Body of pancreas (tissue), 4 donors: Measurements from ENCODE around the gene ADGRA1. TPM values are rescaled to one million over a fixed set of nuclear protein-coding genes. Genes with fewer than 3 reads are reported as not detected.
A peak's percentile ranks its signal among the peaks of the same experiment; 100 is the strongest.

Source experiments
- ATAC-seq: fragments of 150-250 bp; one replicate; pipeline ENCODE4 v1.9.1; 2016
- DNase-seq, 4 donors: peaks; one replicate each; pipeline ENCODE4 v3.0.0-alpha.2; 2019
- H3K27ac ChIP-seq, 4 donors: fragments of 200-600 bp; sonication (generic); 1 replicate in 3 of 4; 2 replicates in 1 of 4; pipeline versions ENCODE4 v1.5.1 to v1.6.1; 2016 to 2019; ENCODE audit warnings: mild to moderate bottlenecking in 1 of 4, mixed read lengths in 1 of 4, moderate library complexity in 1 of 4
- H3K27me3 ChIP-seq, 2 donors: fragments of 200-600 bp; sonication (generic); one replicate each; pipeline ENCODE4 v1.6.0; 2016; ENCODE audit warnings: mild to moderate bottlenecking in 1 of 2
- H3K36me3 ChIP-seq, 2 donors: fragments of 200-600 bp; sonication (generic); replicated peaks in 1 of 2; 2 replicates each; pipeline ENCODE4 v1.5.1; 2016; ENCODE audit warnings: low read depth in 2 of 2; ENCODE audit not compliant: insufficient read depth in 1 of 2
- H3K4me1 ChIP-seq: fragments of 200-600 bp; sonication (generic); one replicate; pipeline ENCODE4 v1.6.0; 2016
- H3K4me3 ChIP-seq, 2 donors: fragments of 200-600 bp; sonication (generic); 1 replicate in 1 of 2; 2 replicates in 1 of 2; pipeline ENCODE4 v1.5.1; 2016 to 2019
- H3K9me3 ChIP-seq, 3 donors: fragments of 200-600 bp; sonication (generic); 1 replicate in 2 of 3; 2 replicates in 1 of 3; pipeline ENCODE4 v1.5.1; 2016
- POLR2A ChIP-seq, 3 donors: fragments of 450-650 bp; IDR thresholded peaks; one replicate each; pipeline ENCODE4 v1.6.1; 2016; ENCODE audit warnings: antibody characterized with exemption in 3 of 3, mild to moderate bottlenecking in 2 of 3
- WGBS, 2 donors: methylation state at CpG; one replicate each; pipeline ENCODE4 v1.1.5; 2017; 5-methylcytosine and 5-hydroxymethylcytosine counted together
- intact Hi-C: fragments of 100-400 bp; cut with DNase I; formaldehyde crosslinking; loops from one replicate; pipeline ENCODE4 v1.15.1; 2023
- total RNA-seq, 2 donors: library from RNA; depleted of rRNA; stranded (reverse); fragments of >200 nt; gene quantifications; one replicate each; pipeline ENCODE4 v1.1.0, GENCODE V29; 2016
- TF ChIP-seq, protein P1 (sequence below), 7 experiments: fragments of 450-650 bp in 4 of 7; fragments of 200-600 bp in 3 of 7; sonication (generic) in 3 of 7; IDR thresholded peaks; one replicate each; pipeline ENCODE4 v1.5.1; 2016 to 2019; ENCODE audit warnings: antibody characterized with exemption in 7 of 7

ADGRA1 gene
- total RNA-seq, 2 donors from 2014 or later: under 0.01 TPM; not detected in 1

GRCh38 chr10:133129071-133129858, 41.5 kb downstream of the ADGRA1 start:
- no peak for DNase-seq
- intact Hi-C loops: loop anchor here (5.0 kb wide), 1 partner anchor 192 kb away; no protein-coding TSS in a partner anchor

DNA sequence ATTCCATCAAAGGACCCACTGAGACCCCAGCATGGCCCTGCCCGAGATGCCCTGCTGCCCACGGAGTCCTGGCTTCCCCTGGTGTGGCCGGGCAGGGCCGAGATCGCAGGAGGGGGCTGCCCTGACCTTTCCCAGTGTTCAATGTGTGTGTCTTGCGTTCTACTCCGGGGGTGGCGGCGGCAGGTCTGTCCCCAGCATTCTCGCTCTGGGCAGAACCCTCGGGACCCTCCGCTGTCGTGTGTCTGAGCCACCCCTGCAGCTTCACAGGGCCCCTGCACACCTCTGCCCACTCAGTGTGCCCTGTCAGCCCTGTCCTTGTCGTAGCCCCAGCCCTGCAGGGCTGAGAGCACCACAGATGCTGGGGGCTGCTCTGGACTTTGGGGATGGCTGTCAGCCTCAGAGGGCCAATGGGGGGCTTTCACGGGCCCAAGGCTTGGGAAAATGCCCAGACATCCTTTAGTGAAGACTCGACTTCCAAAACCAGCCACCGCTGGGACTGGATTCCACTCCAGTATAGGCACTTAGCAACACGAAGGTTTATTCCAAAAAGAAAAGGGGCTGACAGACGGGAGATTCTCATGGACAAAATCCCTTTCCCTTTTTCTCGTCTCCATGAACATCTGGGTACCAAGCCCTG, 42.3 kb downstream of the ADGRA1 start:
- H3K4me1 ChIP-seq: no peaks in the 10 kb centered on the region
- H3K27ac ChIP-seq: no peak overlapping the region
- no peaks in the 10 kb centered on the region for H3K9me3 ChIP-seq
- no peaks in the 10 kb centered on the region for H3K27me3 ChIP-seq
- intact Hi-C loops: loop anchor here (5.0 kb wide), 1 partner anchor 193 kb away; no protein-coding TSS in a partner anchor
- WGBS, 2 donors: 19 to 49% methylated on average over 6 to 15 of the region's 20 CpGs
- peak in 1 of 4 donors; percentile 8 for DNase-seq
- ATAC-seq: no peak
- no peaks in the 10 kb centered on the region for H3K36me3 ChIP-seq
- TF ChIP-seq POLR2A (IDR thresholded peaks at IDR 0.05): no peak
- TF ChIP-seq, protein P1, sequence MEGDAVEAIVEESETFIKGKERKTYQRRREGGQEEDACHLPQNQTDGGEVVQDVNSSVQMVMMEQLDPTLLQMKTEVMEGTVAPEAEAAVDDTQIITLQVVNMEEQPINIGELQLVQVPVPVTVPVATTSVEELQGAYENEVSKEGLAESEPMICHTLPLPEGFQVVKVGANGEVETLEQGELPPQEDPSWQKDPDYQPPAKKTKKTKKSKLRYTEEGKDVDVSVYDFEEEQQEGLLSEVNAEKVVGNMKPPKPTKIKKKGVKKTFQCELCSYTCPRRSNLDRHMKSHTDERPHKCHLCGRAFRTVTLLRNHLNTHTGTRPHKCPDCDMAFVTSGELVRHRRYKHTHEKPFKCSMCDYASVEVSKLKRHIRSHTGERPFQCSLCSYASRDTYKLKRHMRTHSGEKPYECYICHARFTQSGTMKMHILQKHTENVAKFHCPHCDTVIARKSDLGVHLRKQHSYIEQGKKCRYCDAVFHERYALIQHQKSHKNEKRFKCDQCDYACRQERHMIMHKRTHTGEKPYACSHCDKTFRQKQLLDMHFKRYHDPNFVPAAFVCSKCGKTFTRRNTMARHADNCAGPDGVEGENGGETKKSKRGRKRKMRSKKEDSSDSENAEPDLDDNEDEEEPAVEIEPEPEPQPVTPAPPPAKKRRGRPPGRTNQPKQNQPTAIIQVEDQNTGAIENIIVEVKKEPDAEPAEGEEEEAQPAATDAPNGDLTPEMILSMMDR (IDR thresholded peaks at IDR 0.05): no peak
- H3K4me3 ChIP-seq: no peak overlapping the region

More at GRCh38 chr10:133129071-133129858, 41.5 kb downstream of the ADGRA1 start:
- 68 to 72% methylated on average over 10 to 34 of the region's 39 CpGs for WGBS, 2 donors
- H3K36me3 ChIP-seq: no peaks in the 10 kb centered on the region
- no peak overlapping the region for H3K4me3 ChIP-seq
- ATAC-seq: no peak
- H3K9me3 ChIP-seq: no peaks in the 10 kb centered on the region
- no peaks in the 10 kb centered on the region for H3K27me3 ChIP-seq
- no peak overlapping the region for H3K27ac ChIP-seq
- H3K4me1 ChIP-seq: no peaks in the 10 kb centered on the region
- TF ChIP-seq, protein P1 (IDR thresholded peaks at IDR 0.05): no peak
- TF ChIP-seq POLR2A (IDR thresholded peaks at IDR 0.05): no peak

GRCh38 chr10:133130602-133131001, 42.9 kb downstream of the ADGRA1 start:
- ATAC-seq: no peak
- no peaks in the 10 kb centered on the region for H3K36me3 ChIP-seq
- TF ChIP-seq, protein P1 (IDR thresholded peaks at IDR 0.05): no peak
- no peak for TF ChIP-seq POLR2A (IDR thresholded peaks at IDR 0.05)
- H3K27ac ChIP-seq: no peak overlapping the region
- H3K27me3 ChIP-seq: no peaks in the 10 kb centered on the region
- H3K9me3 ChIP-seq: no peaks in the 10 kb centered on the region
- no peak overlapping the region for H3K4me3 ChIP-seq
- intact Hi-C loops: no loop called here
- no peak for DNase-seq
- 58 to 68% methylated on average over 11 of the region's 11 CpGs for WGBS, 2 donors
- no peaks in the 10 kb centered on the region for H3K4me1 ChIP-seq

DNA sequence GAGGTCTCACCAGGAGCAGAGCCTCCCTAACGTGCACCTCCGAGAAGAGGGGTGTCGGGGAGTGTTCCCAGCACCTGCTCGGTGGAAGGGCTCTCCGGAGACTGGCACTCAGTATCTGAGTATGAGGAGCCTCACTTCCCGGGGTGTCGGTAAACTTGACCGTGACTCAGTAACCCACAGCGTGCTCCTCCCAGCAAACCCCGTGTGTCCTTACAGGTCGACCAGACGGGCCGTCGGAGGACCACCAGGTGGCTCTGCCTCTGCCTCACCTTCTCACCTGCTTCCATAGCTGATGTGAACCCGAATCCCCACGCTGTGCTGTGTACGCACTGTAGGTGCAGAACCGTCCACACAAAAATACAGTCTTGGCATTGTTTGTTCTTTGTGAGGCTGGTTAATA, 43.3 kb downstream of the ADGRA1 start:
- intact Hi-C loops: no loop called here
- Histone ChIP-seq H3K4me1 (no peaks in the 10 kb centered on the region), H3K27me3 (no peaks in the 10 kb centered on the region), H3K36me3 (no peaks in the 10 kb centered on the region), H3K9me3 (no peaks in the 10 kb centered on the region), H3K4me3 (no peak overlapping the region), H3K27ac (no peak overlapping the region)
- DNase-seq (no peak), ATAC-seq (no peak)
- TF ChIP-seq, protein P1 (IDR thresholded peaks at IDR 0.05): no peak
- no peak for TF ChIP-seq POLR2A (IDR thresholded peaks at IDR 0.05)
- WGBS, 2 donors: 36 to 50% methylated on average over 9 to 17 of the region's 18 CpGs
